Measurements from ENCODE around the gene NTF4.
"Not testable (repeated sequence)": the region's sequence is repeated elsewhere in the genome, so short reads cannot be mapped to it uniquely, and the experiment has no call there.

Gene NTF4

DNA sequence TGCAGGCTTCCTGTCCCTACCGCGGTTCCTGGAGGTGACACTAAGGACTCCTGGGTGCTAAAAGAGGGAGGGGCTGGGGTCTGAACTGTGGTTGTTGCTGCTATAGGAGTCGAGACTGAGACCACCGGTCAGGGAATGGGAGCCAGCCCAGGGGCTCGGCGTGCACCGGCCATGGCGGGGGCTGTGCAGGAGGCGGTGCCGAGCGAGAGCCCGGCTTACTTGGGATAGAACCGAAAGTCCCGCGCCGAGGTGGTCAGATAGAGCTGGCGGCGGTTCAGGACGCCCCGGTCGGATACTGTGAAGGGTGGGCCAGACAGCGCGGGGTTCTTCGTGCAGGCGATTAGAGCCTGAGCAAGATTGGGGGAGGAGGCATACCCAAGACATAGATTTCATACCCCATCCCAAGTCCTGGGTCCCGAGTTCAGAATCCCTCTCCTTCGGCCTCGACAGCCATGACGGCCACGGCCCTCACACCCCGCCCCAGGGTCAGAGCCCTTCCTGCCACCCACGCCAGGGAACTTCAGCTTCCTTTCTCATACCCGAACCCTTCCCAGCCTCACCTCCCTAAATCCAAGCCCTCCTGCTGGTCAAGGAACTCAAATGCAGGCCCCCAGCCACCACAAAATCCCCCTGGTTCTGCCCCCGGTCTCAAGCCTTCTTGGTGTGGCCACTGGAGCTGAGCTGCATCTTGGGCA lies 7.6 kb downstream of the NTF4 start:
- DNase-seq (ENCODE audit: low read depth): not testable (repeated sequence)

DNA sequence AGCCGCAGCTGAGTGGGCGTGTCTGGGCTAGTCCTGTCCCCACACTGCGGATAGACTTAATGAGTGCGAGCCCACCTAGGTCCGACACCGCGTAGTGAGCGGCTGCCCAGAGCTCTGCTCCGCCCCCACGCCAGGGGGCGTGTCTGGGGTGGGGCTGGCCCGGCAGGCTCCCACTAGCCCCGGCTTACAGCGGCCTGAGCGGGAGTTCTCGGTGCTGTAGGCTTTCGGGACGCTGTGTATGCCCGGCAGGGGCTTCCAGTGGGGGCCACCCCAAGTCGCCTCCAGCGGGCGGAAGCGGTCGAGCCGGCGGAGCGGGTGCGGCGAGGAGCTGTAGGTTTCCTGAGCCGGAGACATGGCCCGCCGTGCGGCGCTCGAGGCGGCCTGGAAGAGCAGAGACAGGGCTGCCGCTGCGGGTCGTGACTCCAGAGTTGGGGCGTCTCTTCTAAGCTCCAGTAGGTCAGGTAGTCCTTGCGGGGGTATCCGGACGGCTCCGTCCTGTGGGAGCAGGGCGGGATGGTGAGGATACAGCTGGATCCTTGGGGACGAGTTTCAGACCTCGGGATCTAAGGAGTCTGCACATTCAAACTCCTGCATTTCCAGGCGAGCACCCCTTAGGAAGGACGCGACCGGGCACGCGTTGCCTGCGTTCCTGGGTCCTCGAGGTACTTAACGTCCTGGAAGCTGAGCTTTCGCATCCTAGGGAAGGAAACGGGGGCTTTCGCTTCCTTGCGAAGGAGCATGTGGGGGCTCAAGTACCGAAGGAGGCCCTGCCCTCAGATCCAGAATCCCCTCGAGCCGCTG lies 8.3 kb downstream of the NTF4 start:
- peak; percentile 27 for DNase-seq (ENCODE audit: low read depth)

DNA sequence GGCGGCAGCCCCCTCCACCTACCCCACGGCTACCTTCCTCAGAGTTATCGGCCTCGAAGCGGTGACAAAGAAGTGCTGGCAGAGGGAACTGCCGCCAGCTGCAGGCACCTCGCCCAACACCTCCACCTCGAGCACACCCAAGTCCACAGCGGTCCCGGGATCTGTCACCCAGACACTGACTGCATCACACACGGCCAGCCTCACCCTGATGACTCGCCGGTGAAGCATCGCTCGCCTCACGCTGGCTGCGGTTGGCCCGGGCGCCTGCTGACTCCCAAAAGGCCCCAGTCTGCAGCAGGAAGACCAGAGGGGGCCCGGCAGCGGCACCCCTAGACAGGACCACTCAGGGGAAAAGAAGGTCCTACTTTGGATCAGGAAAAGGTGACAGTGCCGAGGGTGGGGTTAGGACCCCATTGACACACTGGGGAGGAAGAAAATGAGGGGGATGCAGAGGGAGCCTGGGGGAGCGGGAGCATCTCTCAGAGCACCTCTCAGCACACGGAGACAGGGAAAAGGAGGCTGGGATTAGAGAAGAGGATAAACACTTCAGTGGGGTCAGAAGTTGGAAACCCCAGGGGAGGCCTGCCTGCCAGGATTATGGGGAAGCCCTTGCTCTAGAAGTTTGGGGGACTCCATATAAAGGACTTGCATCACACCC lies 14.1 kb downstream of the NTF4 start:
- not testable (repeated sequence) for DNase-seq (ENCODE audit: low read depth)

DNA sequence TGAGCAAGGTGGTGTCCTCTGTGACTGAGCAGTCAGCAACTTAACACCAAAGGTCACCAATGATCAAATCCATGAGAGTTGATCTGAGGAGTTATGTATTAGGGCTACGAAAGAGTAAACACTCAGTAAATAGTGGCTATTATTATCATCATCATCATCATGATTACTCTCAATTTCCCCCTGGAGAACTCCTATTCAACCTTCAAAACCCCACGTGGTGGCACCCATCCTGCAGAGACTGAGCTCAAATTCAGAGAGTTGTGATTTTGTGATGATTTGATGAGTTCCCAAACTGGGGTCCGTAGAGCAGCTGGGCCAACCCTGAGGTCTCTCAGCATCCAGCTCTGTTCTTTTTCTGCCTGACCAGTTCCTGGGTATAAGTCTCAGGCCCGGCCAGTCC lies 14.8 kb downstream of the NTF4 start:
- not testable (repeated sequence) for DNase-seq (ENCODE audit: low read depth)

DNA sequence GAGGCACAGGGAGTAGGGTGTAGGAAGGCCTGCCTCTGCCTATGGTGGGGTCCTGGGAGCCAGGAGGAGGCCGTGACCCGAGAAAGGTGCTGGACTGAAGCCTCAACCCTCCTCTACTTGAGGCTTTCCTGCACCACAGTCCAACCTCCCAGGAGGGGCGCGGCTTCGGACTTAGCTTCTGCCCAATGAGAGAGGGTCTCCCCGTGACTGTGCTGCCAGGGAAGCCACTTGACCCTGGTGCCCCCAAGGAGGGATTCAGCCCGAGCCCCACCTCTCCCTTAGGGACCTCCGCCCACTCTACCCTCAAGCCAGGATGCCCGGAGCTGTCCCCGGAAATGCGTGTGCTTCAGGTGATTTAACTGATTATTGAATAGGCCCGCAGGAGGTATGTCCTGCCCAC lies 15.6 kb downstream of the NTF4 start, which contains the start of gene CGB8:
CGB8 (minus strand) TSS at position 101 of the 400 bp plus-strand sequence. CDS start 372 bp downstream, outside the sequence.
- DNase-seq (ENCODE audit: low read depth): not testable (repeated sequence)

DNA sequence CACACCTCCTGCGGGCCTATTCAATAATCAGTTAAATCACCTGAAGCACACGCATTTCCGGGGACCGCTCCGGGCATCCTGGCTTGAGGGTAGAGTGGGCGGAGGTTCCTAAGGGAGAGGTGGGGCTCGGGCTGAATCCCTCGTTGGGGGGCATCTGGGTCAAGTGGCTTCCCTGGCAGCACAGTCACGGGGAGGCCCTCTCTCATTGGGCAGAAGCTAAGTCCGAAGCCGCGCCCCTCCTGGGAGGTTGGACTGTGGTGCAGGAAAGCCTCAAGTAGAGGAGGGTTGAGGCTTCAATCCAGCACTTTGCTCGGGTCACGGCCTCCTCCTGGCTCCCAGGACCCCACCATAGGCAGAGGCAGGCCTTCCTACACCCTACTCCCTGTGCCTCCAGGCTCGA lies 21.1 kb downstream of the NTF4 start, which contains the start of gene CGB5:
CGB5 (plus strand) TSS at position 301 of the 400 bp plus-strand sequence. CDS start 362 bp downstream, outside the sequence.
- not testable (repeated sequence) for DNase-seq (ENCODE audit: low read depth)

DNA sequence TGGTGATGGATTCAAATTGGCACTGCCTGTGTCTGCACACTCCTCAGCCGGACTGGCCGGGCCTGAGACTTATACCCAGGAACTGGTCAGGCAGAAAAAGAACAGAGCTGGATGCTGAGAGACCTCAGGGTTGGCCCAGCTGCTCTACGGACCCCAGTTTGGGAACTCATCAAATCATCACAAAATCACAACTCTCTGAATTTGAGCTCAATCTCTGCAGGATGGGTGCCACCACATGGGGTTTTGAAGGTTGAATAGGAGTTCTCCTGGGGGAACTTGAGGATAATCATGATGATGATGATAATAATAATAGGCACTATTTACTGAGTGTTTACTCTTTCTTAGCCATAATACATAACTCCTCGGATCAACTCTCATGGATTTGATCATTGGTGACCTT lies 22.0 kb downstream of the NTF4 start:
- DNase-seq (ENCODE audit: low read depth): not testable (repeated sequence)

DNA sequence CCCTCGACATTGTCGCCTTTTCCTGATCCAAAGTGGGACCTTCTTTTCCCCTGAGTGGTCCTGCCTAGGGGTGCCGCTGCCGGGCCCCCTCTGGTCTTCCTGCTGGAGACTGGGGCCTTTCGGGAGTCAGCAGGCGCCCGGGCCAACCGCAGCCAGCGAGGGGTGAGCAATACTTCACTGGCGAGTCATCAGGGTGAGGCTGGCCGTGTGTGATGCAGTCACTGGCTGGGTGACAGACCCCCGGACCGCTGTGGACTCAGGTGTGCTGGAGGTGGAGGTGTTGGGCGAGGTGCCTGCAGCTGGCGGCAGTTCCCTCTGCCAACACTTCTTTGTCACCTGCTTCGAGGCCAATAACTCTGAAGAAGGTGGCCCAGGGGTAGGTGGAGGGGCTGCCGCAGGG lies 22.4 kb downstream of the NTF4 start:
- no peak for DNase-seq (ENCODE audit: low read depth)

DNA sequence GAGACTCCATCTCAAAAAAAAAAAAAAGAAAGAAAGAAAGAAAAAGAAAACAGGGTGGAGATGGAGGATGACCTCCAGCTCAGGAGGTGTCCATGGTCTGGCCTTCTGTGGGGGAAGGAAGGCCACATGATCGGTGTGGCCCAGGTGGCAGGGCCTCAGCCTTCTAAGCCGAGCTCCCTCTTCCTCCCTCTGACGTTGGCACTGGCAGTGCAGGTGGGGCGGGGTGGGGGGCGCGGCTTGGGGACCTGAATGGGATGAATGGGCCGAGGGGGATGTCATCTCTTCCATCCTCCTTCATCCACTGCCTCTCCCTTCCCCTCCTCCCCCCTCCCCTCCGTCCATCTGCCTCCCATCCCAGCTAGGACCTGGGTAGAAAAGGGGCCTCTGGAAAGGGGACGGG lies 24.9 kb downstream of the NTF4 start:
- not testable (repeated sequence) for DNase-seq (ENCODE audit: low read depth)

DNA sequence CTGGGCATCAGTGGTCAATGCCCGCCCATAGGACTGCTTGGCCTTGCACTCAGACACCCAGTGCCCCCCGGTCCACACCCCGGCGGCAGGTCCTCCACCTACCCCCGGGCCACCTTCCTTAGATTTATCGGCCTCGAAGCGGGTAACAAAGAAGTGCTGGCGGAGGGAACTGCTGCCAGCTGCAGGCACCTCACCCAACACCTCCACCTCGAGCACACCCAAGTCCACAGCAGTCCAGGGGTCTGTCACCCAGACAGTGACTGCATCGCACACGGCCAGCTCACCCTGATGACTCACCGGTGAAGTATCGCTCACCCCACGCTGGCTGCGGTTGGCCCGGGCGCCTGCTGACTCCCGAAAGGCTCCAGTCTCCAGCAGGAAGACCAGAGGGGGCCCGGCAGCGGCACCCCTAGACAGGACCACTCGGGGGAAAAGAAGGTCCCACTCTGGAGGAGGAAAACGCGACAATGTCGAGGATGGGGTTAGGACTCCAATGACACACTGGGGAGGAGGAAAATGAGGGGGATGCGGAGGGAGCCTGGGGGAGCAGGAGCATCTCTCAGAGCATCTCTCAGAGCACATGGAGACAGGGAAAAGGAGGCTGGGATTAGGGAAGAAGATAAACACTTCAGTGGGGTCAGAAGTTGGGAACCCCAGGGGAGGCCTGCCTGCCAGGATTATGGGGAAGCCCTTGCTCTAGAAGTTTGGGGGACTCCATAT lies 25.9 kb downstream of the NTF4 start:
- DNase-seq (ENCODE audit: low read depth): not testable (repeated sequence)

DNA sequence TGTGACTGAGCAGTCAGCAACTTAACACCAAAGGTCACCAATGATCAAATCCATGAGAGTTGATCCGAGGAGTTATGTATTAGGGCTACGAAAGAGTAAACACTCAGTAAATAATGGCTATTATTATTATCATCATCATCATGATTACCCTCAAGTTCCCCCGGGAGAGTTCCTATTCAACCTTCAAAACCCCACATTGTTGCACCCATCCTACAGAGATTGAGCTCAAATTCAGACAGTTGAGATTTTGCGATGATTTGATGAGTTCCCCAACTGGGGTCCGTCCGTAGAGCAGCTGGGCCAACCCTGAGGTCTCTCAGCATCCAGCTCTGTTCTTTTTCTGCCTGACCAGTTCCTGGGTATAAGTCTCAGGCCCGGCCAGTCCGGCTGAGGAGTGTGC lies 26.5 kb downstream of the NTF4 start:
- not testable (repeated sequence) for DNase-seq (ENCODE audit: low read depth)

DNA sequence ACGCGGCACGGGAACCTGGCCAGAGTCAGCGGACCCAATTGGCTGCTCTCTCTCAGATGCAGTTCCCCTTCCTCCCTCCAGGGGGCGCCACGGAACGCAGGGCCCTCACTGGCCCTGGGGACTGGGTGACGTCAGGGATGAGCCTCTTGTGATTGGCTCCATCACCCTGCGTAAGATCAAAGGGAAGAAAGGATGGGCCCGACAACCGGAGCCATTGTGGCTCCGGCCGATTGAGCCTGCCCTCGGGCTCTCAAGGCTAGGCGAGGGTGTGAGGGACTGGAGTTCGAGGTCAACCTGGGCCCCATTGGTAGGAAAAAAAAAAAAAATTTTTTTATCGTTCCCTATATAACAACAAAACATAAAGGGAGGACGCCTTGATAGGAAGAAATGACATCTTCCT lies 27.8 kb downstream of the NTF4 start, which contains the start of gene CGB1:
CGB1 (minus strand) TSS at position 81 of the 400 bp plus-strand sequence. CDS start 184 bp downstream, outside the sequence.
- DNase-seq (ENCODE audit: low read depth): peak; percentile 28

DNA sequence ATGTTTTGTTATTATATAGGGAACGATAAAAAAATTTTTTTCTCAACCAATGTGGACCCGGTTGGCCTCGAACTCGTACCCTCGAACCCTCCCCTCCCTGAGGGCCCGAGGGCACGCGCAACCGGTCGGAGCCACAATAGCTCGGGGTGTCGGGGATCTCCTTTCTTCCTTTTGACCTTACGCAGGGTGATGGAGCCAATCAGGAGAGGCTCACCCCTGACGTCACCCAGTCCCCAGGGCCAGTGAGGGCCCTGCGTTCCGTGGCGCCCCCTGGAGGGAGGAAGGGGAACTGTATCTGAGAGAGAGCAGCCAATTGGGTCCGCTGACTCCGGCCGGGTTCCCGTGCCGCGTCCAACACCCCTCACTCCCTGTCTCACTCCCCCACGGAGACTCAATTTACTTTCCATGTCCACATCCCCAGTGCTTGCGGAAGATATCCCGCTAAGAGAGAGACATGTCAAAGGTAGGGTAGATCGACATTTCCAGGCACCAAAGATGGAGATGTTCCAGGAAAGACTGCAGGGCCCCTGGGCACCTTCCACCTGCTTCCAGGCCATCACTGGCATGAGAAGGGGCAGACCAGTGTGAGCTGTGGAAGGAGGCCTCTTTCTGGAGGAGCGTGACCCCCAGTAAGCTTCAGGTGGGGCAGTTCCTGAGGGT lies 32.8 kb downstream of the NTF4 start, which contains the start of gene CGB2:
CGB2 (plus strand) TSS at position 249 of the 660 bp plus-strand sequence; CDS start at position 455, 206 bp downstream.
- DNase-seq (ENCODE audit: low read depth): peak; percentile 55

DNA sequence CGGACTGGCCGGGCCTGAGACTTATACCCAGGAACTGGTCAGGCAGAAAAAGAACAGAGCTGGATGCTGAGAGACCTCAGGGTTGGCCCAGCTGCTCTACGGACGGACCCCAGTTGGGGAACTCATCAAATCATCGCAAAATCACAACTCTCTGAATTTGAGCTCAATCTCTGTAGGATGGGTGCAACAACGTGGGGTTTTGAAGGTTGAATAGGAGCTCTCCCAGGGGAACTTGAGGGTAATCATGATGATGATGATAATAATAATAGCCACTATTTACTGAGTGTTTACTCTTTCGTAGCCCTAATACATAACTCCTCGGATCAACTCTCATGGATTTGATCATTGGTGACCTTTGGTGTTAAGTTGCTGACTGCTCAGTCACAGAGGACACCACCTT lies 34.3 kb downstream of the NTF4 start:
- DNase-seq (ENCODE audit: low read depth): not testable (repeated sequence)

DNA sequence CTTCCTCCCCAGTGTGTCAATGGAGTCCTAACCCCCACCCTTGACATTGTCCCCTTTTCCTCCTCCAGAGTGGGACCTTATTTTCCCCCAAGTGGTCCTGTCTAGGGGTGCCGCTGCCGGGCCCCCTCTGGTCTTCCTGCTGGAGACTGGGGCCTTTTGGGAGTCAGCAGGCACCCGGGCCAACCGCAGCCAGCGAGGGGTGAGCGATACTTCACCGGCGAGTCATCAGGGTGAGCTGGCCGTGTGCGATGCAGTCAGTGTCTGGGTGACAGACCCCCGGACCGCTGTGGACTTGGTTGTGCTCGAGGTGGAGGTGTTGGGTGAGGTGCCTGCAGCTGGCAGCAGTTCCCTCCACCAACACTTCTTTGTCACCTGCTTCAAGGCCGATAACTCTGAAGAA lies 34.9 kb downstream of the NTF4 start:
- not testable (repeated sequence) for DNase-seq (ENCODE audit: low read depth)

DNA sequence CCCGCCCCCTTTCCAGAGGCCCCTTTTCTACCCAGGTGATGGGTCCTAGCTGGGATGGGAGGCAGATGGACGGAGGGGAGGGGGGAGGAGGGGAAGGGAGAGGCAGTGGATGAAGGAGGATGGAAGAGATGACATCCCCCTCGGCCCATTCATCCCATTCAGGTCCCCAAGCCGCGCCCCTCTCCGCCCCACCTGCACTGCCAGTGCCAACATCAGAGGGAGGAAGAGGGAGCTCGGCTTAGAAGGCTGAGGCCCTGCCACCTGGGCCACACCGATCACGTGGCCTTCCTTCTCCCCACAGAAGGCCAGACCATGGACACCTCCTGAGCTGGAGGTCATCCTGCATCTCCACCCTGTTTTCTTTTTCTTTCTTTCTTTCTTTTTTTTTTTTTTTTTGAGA lies 35.9 kb downstream of the NTF4 start:
- DNase-seq (ENCODE audit: low read depth): not testable (repeated sequence)

DNA sequence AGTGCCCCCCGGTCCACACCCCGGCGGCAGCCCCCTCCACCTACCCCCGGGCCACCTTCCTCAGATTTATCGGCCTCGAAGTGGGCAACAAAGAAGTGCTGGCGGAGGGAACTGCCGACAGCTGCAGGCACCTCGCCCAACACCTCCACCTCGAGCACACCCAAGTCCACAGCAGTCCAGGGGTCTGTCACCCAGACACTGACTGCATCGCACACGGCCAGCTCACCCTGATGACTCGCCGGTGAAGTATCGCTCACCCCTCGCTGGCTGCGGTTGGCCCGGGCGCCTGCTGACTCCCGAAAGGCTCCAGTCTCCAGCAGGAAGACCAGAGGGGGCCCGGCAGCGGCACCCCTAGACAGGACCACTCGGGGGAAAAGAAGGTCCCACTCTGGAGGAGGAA lies 39.0 kb downstream of the NTF4 start:
- not testable (repeated sequence) for DNase-seq (ENCODE audit: low read depth)

DNA sequence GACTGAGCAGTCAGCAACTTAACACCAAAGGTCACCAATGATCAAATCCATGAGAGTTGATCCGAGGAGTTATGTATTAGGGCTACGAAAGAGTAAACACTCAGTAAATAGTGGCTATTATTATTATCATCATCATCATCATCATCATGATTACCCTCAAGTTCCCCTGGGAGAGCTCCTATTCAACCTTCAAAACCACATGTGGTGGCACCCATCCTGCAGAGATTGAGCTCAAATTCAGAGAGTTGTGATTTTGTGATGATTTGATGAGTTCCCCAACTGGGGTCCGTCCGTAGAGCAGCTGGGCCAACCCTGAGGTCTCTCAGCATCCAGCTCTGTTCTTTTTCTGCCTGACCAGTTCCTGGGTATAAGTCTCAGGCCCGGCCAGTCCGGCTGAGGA lies 39.5 kb downstream of the NTF4 start:
- DNase-seq (ENCODE audit: low read depth): not testable (repeated sequence)

DNA sequence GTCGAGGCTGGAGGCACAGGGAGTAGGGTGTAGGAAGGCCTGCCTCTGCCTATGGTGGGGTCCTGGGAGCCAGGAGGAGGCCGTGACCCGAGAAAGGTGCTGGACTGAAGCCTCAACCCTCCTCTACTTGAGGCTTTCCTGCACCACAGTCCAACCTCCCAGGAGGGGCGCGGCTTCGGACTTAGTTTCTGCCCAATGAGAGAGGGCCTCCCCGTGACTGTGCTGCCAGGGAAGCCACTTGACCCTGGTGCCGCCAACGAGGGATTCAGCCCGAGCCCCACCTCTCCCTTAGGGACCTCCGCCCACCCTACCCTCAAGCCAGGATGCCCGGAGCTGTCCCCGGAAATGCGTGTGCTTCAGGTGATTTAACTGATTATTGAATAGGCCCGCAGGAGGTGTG lies 40.4 kb downstream of the NTF4 start, which contains the start of gene CGB3:
CGB3 (minus strand) TSS at position 101 of the 400 bp plus-strand sequence. CDS start 362 bp downstream, outside the sequence.
- DNase-seq (ENCODE audit: low read depth): not testable (repeated sequence)

DNA sequence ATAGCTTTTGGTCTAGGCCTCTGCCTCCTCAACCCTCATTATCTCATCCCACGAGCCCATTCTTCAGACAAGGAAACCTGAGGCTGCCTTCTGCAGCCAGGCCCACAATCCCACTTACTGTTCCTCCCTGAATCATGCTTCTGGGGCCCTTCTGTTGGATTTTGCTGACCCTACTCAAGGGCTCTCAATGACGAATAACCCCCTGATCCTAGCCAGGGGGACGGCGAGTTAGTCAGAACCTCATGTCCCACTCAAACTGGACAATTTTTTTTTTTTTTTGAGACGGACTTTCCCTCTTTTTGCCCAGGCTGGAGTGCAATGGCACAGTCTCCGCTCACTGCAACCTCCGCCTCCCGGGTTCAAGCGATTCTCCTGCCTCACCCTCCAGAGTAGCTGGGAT lies 42.5 kb downstream of the NTF4 start:
- no peak for DNase-seq (ENCODE audit: low read depth)
